Activated effector memory CD4-positive, alpha-beta T cell treated with anti-CD3 and anti-CD28 coated beads, Interleukin-2, amount 50 U/mL, for 16 hours (primary cell): Measurements from ENCODE around the gene STIM1.
"Not testable (repeated sequence)": the region's sequence is repeated elsewhere in the genome, so short reads cannot be mapped to it uniquely, and the experiment has no call there.

ENCODE experiments used
- DNase-seq: peaks from one replicate; pipeline ENCODE4 v3.0.0-alpha.2; 2020

Gene STIM1

GRCh38 chr11:3888876-3889275 lies 33.4 kb downstream of the STIM1 start:
- DNase-seq: no peak

- no peak for DNase-seq
Measured at GRCh38 chr11:3890014-3890413, 34.5 kb downstream of the STIM1 start.

GRCh38 chr11:3890806-3891205 lies 35.3 kb downstream of the STIM1 start:
- no peak for DNase-seq

- DNase-seq: no peak
Measured at GRCh38 chr11:3891751-3892150, 36.3 kb downstream of the STIM1 start.

- no peak for DNase-seq
Measured at GRCh38 chr11:3892156-3892555, 36.7 kb downstream of the STIM1 start.

GRCh38 chr11:3893311-3893710 lies 37.8 kb downstream of the STIM1 start:
- no peak for DNase-seq

GRCh38 chr11:3894128-3894731 lies 38.8 kb downstream of the STIM1 start:
- no peak for DNase-seq

- no peak for DNase-seq
Measured at GRCh38 chr11:3896644-3897043, 41.2 kb downstream of the STIM1 start.

GRCh38 chr11:3900230-3900629 lies 44.8 kb downstream of the STIM1 start:
- not testable (repeated sequence) for DNase-seq

GRCh38 chr11:3901249-3902025 lies 46.0 kb downstream of the STIM1 start:
- no peak for DNase-seq

GRCh38 chr11:3902441-3902840 lies 47.0 kb downstream of the STIM1 start:
- no peak for DNase-seq

GRCh38 chr11:3903207-3903896 lies 47.9 kb downstream of the STIM1 start:
- no peak for DNase-seq

- DNase-seq: no peak
Measured at GRCh38 chr11:3904228-3904627, 48.8 kb downstream of the STIM1 start.

- DNase-seq: peak; percentile 84
Measured at GRCh38 chr11:3905080-3905953, 49.9 kb downstream of the STIM1 start.

- DNase-seq: no peak
Measured at GRCh38 chr11:3906166-3906565, 50.7 kb downstream of the STIM1 start.

GRCh38 chr11:3907590-3907989 lies 52.1 kb downstream of the STIM1 start:
- no peak for DNase-seq

- no peak for DNase-seq
Measured at GRCh38 chr11:3909901-3910300, 54.4 kb downstream of the STIM1 start.

- DNase-seq: no peak
Measured at GRCh38 chr11:3911908-3912505, 56.5 kb downstream of the STIM1 start.

- DNase-seq: no peak
Measured at GRCh38 chr11:3913921-3914320, 58.5 kb downstream of the STIM1 start.

- no peak for DNase-seq
Measured at GRCh38 chr11:3914805-3915204, 59.3 kb downstream of the STIM1 start.

- no peak for DNase-seq
Measured at GRCh38 chr11:3916962-3917361, 61.5 kb downstream of the STIM1 start.

GRCh38 chr11:3920148-3920852 lies 64.8 kb downstream of the STIM1 start:
- DNase-seq: peak; percentile 89
